Measurements from ENCODE around the gene CFAP20DC. TPM values are rescaled to one million over a fixed set of nuclear protein-coding genes. Genes with fewer than 3 reads are reported as not detected.
"Not testable (repeated sequence)": the region's sequence is repeated elsewhere in the genome, so short reads cannot be mapped to it uniquely, and the experiment has no call there.

Gene CFAP20DC
- total RNA-seq, 1 donor = 0.10 TPM

- Histone ChIP-seq H3K4me1 (ENCODE audit: insufficient read depth, low read length) (no peaks in the 10 kb centered on the region), H3K4me3 (ENCODE audit: low read length) (no peak overlapping the region), H3K27me3 (ENCODE audit: insufficient read depth, low read length) (no peaks in the 10 kb centered on the region), H3K9me3 (ENCODE audit: low read depth, low read length) (no peaks in the 10 kb centered on the region)
Observed at GRCh38 chr3:58888087-58888486, 161.7 kb downstream of the CFAP20DC start.

GRCh38 chr3:58884453-58884852 lies 165.4 kb downstream of the CFAP20DC start:
- H3K27me3 ChIP-seq (ENCODE audit: insufficient read depth, low read length) = no peaks in the 10 kb centered on the region
- no peak overlapping the region for H3K4me3 ChIP-seq (ENCODE audit: low read length)
- H3K4me1 ChIP-seq (ENCODE audit: insufficient read depth, low read length) = no peaks in the 10 kb centered on the region
- no peaks in the 10 kb centered on the region for H3K9me3 ChIP-seq (ENCODE audit: low read depth, low read length)

DNA sequence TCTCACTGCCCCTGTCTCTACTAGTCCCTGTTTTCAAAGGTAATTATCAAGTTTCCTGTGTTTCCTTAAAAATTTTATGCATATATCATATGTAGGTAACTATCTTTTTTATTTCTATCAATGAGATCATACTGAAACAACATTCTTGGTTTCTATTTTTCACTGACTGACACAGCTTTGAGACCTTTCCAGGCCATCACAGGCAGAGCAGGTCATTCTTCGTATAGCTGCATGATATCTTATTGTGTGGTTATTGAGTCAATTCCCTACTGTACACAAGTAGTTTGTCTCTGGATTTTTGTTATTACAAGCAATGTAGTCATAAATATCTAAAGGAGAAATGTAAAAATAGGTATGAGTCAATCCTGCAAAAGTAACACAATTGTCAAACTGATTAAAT lies 169.6 kb downstream of the CFAP20DC start:
- H3K4me3 ChIP-seq (ENCODE audit: low read length) = no peak overlapping the region
- H3K9me3 ChIP-seq (ENCODE audit: low read depth, low read length) = no peaks in the 10 kb centered on the region
- no peaks in the 10 kb centered on the region for H3K27me3 ChIP-seq (ENCODE audit: insufficient read depth, low read length)

DNA sequence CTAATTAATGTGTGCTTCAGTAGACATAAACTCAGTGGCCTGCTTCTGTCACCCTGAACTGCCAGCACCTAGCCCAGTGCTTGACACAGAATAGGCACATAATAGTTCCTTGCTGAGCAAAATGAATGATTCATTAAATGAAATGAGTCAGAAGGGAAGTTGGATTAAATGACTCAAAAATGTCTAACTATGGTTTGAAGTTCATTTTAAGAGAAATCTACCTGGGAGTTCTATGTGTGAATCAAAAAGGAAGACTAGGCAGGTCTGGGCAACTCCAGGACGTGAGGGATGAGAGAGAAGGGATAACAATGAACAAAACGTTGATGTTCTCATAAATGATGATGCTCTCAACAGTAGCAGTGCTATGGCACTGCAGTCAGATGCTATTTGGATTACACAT lies 175.0 kb downstream of the CFAP20DC start:
- Histone ChIP-seq H3K4me1 (ENCODE audit: insufficient read depth, low read length) (no peaks in the 10 kb centered on the region), H3K4me3 (ENCODE audit: low read length) (no peak overlapping the region), H3K9me3 (ENCODE audit: low read depth, low read length) (no peaks in the 10 kb centered on the region), H3K27me3 (ENCODE audit: insufficient read depth, low read length) (no peaks in the 10 kb centered on the region)

More for the DNA sequence above, 169.6 kb downstream of the CFAP20DC start:
- no peaks in the 10 kb centered on the region for H3K4me1 ChIP-seq (ENCODE audit: insufficient read depth, low read length)

DNA sequence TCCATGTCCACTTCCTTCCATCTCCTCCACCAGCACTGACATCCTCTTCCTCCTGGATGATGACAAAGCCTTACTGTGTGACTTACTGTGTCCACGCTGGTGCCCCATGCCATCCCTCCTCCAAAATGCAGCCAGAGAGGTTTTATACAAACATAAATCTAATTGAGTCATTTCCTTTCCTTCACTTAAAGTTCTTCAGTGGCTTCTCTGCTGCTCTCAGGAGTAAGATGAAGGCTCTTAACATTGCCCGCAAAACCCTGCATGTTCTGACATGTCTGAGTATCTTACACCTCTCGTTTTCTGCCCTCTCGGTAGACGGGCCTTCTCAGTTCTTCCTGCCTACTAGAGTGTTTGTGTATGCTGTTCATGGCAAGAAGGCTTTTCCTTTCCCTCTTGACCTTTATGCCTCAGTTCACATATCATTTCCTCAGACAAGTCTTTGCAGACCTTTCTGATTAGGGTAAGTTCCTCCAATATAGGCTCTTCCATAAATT lies 175.5 kb downstream of the CFAP20DC start:
- H3K4me3 ChIP-seq (ENCODE audit: low read length) = no peak overlapping the region
- H3K4me1 ChIP-seq (ENCODE audit: insufficient read depth, low read length) = no peaks in the 10 kb centered on the region
- H3K9me3 ChIP-seq (ENCODE audit: low read depth, low read length) = no peaks in the 10 kb centered on the region
- no peaks in the 10 kb centered on the region for H3K27me3 ChIP-seq (ENCODE audit: insufficient read depth, low read length)

DNA sequence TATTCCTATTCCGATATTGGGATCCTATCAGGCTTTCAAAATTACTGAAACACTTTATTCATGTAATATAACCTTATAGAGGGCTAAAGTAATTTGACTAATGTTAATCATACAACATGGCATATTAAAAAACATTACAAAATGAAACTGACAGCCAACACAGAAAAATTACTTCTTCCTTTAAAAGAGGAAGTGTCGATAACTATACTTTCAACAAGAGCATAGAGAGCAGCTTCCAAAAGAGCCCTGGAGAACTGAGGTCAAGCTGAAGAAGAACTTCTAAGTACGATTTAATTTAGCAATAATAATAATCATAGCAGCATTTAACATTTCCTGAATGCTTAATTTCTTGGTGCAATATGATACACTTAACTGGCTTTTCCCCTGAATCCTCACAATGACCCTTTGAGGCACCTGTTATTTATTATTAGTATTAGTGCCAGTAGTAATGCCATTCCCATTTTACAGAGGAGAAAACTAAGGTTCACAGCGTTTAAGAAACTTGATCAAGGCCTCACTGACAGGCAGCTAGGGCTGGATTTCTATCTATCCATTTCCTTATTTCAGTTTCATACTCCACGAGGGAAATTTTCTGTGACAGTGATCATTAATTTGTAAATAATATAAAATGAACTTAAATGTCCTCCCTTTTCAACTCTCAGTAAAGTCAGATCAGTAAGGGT lies 181.6 kb downstream of the CFAP20DC start:
- Histone ChIP-seq H3K27me3 (ENCODE audit: insufficient read depth, low read length) (no peaks in the 10 kb centered on the region), H3K4me3 (ENCODE audit: low read length) (no peak overlapping the region), H3K4me1 (ENCODE audit: insufficient read depth, low read length) (no peaks in the 10 kb centered on the region), H3K9me3 (ENCODE audit: low read depth, low read length) (no peaks in the 10 kb centered on the region)

DNA sequence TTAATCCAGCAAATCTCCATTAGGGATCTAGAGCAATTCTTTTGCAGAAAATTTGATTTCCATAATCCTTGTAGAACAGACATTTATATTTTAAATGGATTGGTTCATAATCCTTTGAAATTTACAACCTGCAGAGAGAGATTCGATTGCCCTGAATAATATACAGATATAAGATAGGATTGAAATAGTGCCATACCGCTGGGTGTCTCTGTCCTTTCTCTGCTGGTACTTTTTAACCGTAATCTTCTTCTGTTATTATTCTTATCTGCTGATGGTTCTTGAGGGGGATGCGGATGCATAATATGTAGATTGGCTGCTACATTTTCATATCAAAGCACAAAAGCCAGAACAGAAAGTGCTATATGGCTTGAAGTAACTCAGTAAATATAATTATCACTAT lies 182.2 kb downstream of the CFAP20DC start:
- no peaks in the 10 kb centered on the region for H3K4me1 ChIP-seq (ENCODE audit: insufficient read depth, low read length)
- H3K4me3 ChIP-seq (ENCODE audit: low read length) = no peak overlapping the region
- H3K9me3 ChIP-seq (ENCODE audit: low read depth, low read length) = no peaks in the 10 kb centered on the region
- H3K27me3 ChIP-seq (ENCODE audit: insufficient read depth, low read length) = no peaks in the 10 kb centered on the region

DNA sequence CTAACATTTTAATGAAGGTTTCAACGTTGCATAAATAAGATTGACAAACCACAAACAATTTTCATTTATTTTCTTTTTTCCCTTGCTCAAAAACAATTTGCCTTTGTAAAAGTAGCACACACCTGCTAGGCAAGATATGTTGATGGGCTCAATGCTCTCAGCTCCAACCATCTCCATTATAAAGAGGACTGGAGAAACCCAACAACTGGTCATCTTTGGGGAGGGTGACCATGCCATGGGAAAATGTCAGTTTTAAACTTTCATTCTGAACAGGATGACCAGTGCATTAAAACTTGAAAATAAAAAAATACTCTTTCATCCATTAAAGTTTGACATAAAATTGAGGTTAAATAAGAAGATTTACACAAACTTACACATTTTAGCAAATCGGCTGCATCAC lies 183.7 kb downstream of the CFAP20DC start:
- H3K4me1 ChIP-seq (ENCODE audit: insufficient read depth, low read length) = no peaks in the 10 kb centered on the region
- H3K4me3 ChIP-seq (ENCODE audit: low read length) = no peak overlapping the region
- H3K27me3 ChIP-seq (ENCODE audit: insufficient read depth, low read length) = no peaks in the 10 kb centered on the region

DNA sequence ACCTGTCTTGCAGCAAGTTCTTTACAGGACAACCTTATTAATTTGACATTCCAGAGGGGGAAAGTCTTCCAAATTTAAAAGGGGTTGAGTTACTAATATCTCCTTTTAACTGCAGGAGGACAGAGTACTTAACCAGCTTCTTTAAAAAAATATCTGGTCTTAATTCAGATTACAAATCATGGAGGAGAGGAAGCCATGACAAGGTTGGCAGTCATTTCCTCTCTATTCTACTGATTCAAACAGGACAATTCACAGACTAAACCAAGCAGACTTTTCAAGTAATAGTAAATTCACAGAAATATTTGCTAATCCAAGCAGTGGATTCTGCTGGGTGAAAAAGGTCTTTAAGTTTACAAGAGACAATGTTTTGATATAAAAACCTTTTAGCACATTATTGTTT lies 185.3 kb downstream of the CFAP20DC start:
- Histone ChIP-seq H3K27me3 (ENCODE audit: insufficient read depth, low read length) (no peaks in the 10 kb centered on the region), H3K4me3 (ENCODE audit: low read length) (no peak overlapping the region), H3K9me3 (ENCODE audit: low read depth, low read length) (no peaks in the 10 kb centered on the region), H3K4me1 (ENCODE audit: insufficient read depth, low read length) (no peaks in the 10 kb centered on the region)

More for the DNA sequence above, 183.7 kb downstream of the CFAP20DC start:
- H3K9me3 ChIP-seq (ENCODE audit: low read depth, low read length) = no peaks in the 10 kb centered on the region

GRCh38 chr3:58863206-58863605 lies 186.6 kb downstream of the CFAP20DC start:
- H3K4me1 ChIP-seq (ENCODE audit: insufficient read depth, low read length) = no peaks in the 10 kb centered on the region
- H3K4me3 ChIP-seq (ENCODE audit: low read length) = no peak overlapping the region
- H3K9me3 ChIP-seq (ENCODE audit: low read depth, low read length) = no peaks in the 10 kb centered on the region
- no peaks in the 10 kb centered on the region for H3K27me3 ChIP-seq (ENCODE audit: insufficient read depth, low read length)

DNA sequence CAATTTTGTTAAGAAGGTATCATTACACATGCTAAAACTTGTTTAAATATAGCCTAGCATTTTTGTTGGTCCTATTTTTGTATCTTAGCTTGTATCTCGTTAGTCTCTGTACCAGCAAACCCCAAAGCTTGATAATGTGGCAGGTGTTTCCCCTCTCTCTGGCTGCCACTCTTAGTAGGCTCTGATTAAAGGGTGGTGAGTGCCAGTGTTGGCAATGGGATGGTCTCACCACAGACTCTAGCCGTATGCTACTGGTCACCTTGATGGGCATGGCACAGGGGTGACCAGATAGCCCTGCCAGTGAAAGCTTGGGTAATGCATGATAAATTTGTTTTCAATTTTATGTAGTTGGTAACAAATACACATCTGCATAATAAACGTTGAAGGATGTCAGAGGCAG lies 188.3 kb downstream of the CFAP20DC start:
- no peaks in the 10 kb centered on the region for H3K27me3 ChIP-seq (ENCODE audit: insufficient read depth, low read length)
- no peak overlapping the region for H3K4me3 ChIP-seq (ENCODE audit: low read length)
- H3K4me1 ChIP-seq (ENCODE audit: insufficient read depth, low read length) = no peaks in the 10 kb centered on the region
- H3K9me3 ChIP-seq (ENCODE audit: low read depth, low read length) = no peaks in the 10 kb centered on the region

DNA sequence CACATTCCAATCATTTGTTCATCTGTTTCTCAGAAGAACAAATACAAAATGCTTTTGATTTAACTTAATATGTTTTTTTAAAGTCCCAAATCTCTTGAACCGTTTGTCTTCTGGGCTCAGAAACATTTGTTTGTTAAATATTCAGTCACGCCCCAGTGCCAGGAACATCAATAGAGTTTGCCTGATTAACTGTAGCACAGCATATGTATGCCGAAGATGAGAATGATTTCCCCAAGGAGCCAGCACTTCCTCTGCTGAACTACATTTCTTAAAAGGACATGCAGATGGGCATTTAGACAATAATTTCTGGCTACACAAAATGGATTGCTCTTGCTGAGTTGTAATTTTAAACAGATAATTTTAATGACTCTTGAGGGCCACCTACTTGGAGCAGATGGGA lies 191.7 kb downstream of the CFAP20DC start:
- no peaks in the 10 kb centered on the region for H3K9me3 ChIP-seq (ENCODE audit: low read depth, low read length)
- no peaks in the 10 kb centered on the region for H3K27me3 ChIP-seq (ENCODE audit: insufficient read depth, low read length)
- H3K4me3 ChIP-seq (ENCODE audit: low read length) = no peak overlapping the region
- H3K4me1 ChIP-seq (ENCODE audit: insufficient read depth, low read length) = no peaks in the 10 kb centered on the region

GRCh38 chr3:58857402-58857801 lies 192.4 kb downstream of the CFAP20DC start:
- Histone ChIP-seq H3K9me3 (ENCODE audit: low read depth, low read length) (no peaks in the 10 kb centered on the region), H3K4me3 (ENCODE audit: low read length) (no peak overlapping the region), H3K4me1 (ENCODE audit: insufficient read depth, low read length) (no peaks in the 10 kb centered on the region), H3K27me3 (ENCODE audit: insufficient read depth, low read length) (no peaks in the 10 kb centered on the region)

DNA sequence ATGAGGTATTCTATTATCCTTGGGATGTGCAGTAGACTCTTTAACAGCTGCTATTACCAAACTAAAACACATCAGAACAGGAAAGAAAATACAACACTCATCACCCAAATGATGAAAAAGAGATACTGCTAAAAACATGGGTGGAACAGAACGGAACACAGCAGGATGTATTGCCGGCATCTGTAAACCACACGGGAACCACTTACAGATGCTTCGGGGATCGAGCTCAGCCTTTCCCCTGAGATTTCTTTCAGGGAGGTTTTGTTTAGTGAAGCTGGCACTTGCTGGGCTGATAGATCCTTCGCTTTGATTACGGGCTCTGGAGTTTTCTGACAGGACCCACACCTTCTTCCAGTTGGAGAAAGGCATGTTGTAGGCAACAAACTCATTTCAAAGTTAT lies 201.0 kb downstream of the CFAP20DC start:
- H3K4me3 ChIP-seq (ENCODE audit: low read length) = no peak overlapping the region

GRCh38 chr3:58842050-58842747 lies 207.6 kb downstream of the CFAP20DC start:
- H3K27me3 ChIP-seq (ENCODE audit: insufficient read depth, low read length); H3K4me3 ChIP-seq (ENCODE audit: low read length); H3K4me1 ChIP-seq (ENCODE audit: insufficient read depth, low read length); H3K9me3 ChIP-seq (ENCODE audit: low read depth, low read length): not testable (repeated sequence)

More for the DNA sequence above, 201.0 kb downstream of the CFAP20DC start:
- H3K27me3 ChIP-seq (ENCODE audit: insufficient read depth, low read length) = no peaks in the 10 kb centered on the region
- H3K9me3 ChIP-seq (ENCODE audit: low read depth, low read length) = no peaks in the 10 kb centered on the region
- H3K4me1 ChIP-seq (ENCODE audit: insufficient read depth, low read length) = no peaks in the 10 kb centered on the region

DNA sequence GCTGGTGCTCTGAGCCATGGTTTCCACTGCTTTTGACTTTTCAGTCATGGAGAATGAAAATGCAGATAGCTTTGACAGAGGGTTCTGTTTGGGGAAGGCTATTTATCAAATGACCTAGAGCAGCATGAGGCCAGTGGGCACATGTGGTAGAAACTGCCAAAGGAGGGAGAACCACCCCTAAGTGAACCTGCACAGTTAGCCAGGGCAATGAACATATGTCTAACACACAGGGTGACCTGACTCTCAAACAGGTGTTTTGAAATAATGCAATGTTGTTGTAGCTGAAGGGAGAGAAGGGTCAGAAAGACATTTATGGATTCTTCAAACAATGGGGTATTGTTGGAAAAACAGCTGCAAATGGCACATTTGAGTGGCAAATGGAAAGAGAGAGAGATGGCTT lies 208.9 kb downstream of the CFAP20DC start:
- Histone ChIP-seq H3K27me3 (ENCODE audit: insufficient read depth, low read length) (no peaks in the 10 kb centered on the region), H3K9me3 (ENCODE audit: low read depth, low read length) (no peaks in the 10 kb centered on the region), H3K4me1 (ENCODE audit: insufficient read depth, low read length) (no peaks in the 10 kb centered on the region), H3K4me3 (ENCODE audit: low read length) (no peak overlapping the region)
